ENCODE data around the gene ABCA3. TPM values are rescaled to one million over a fixed set of nuclear protein-coding genes. Genes with fewer than 3 reads are reported as not detected.

The ABCA3 gene
- total and polyA plus RNA-seq, 2 of the 8 experiments (the other 6 are each of a cell fraction or from before 2014, with no cell fraction given): 5.7 to 7.9 TPM

GRCh38 chr16:2358811-2359210 lies 18.3 kb upstream of the ABCA3 start:
- no peak overlapping the region for H4K8ac ChIP-seq (ENCODE audit: extremely low read depth, insufficient read depth, low read length)
- no peaks in the 10 kb centered on the region for H3K36me3 ChIP-seq (ENCODE audit: control insufficient read depth in 2 of 4, insufficient read depth in 4 of 4, low read length in 3 of 4)
- FAIRE-seq (no peak), DNase-seq (ENCODE audit: low read depth in 1 of 2, low spot score in 2 of 2) (no peak)
- no peak overlapping the region for H3K4ac ChIP-seq (replicated peaks; ENCODE audit: insufficient read length, low read depth, low read length)
- H3K27me3 ChIP-seq (replicated peaks in 1 of 4; ENCODE audit: control insufficient read depth in 3 of 4, extremely low read depth in 1 of 4, insufficient read depth in 3 of 4, low read length in 3 of 4): no peaks in the 10 kb centered on the region; a peak in 1 of 7 replicates
- H3K79me1 ChIP-seq (ENCODE audit: low read depth, low read length): no peaks in the 10 kb centered on the region
- H2BK15ac ChIP-seq (ENCODE audit: low read length): no peak overlapping the region
- no peak overlapping the region for H2BK12ac ChIP-seq (ENCODE audit: low read depth, low read length)
- no peaks in the 10 kb centered on the region for H3K23me2 ChIP-seq (ENCODE audit: low read depth, low read length)
- no peak overlapping the region for H3K27ac ChIP-seq (ENCODE audit: low read depth, low read length)
- no peaks in the 10 kb centered on the region for H4K20me1 ChIP-seq (replicated peaks in 1 of 2; ENCODE audit: control insufficient read depth in 1 of 2, insufficient read depth in 2 of 2, low read length in 2 of 2)
- H2AFZ ChIP-seq (ENCODE audit: low read length): no peak overlapping the region
- ChIA-PET POLR2A (ENCODE audit: partially characterized antibody) (interaction anchor here (0.6 kb wide), 1 partner anchor 11 kb away, joined by 3 read pairs; no protein-coding TSS in a partner anchor), CTCF (ENCODE audit: partially characterized antibody) (interaction anchor here (0.6 kb wide), 1 partner anchor 13 kb away, joined by 3 read pairs; no protein-coding TSS in a partner anchor)
- H2AK5ac ChIP-seq (ENCODE audit: low read depth, low read length): no peak overlapping the region
- H3K14ac ChIP-seq (ENCODE audit: insufficient read length): no peak overlapping the region
- H3K79me2 ChIP-seq (ENCODE audit: control insufficient read depth in 1 of 2, insufficient read depth in 2 of 2, low read length in 2 of 2): no peaks in the 10 kb centered on the region
- no peak overlapping the region for H2BK120ac ChIP-seq (replicated peaks; ENCODE audit: low read depth, low read length)
- no peak overlapping the region for H2BK20ac ChIP-seq (ENCODE audit: low read length)
- no peak overlapping the region for H3K9ac ChIP-seq (replicated peaks in 1 of 4; ENCODE audit: extremely low read depth in 1 of 4, low read depth in 3 of 4, low read length in 3 of 4)
- no peak overlapping the region for H3K4me2 ChIP-seq (ENCODE audit: insufficient read depth in 1 of 2, low read depth in 2 of 2, low read length in 2 of 2)
- no peaks in the 10 kb centered on the region for H3K9me3 ChIP-seq (ENCODE audit: insufficient read depth in 2 of 2, low read depth in 1 of 2, low read length in 1 of 2)
- WGBS, 2 experiments (ENCODE audit: extremely low coverage in 1 of 2, insufficient coverage in 1 of 2, insufficient read length in 1 of 2, insufficient replicate concordance in 2 of 2, low coverage in 1 of 2, low lambda C conversion rate in 2 of 2, missing lambda C conversion rate in 1 of 2): 96% methylated on average over 3 of the region's 3 CpGs; no CpG with 5 or more reads in 1 of the 2 experiments
- H3K4me1 ChIP-seq (replicated peaks in 1 of 4; ENCODE audit: control insufficient read depth in 3 of 4, insufficient read depth in 4 of 4, low read length in 3 of 4): no peaks in the 10 kb centered on the region
- H3K4me3 ChIP-seq (ENCODE audit: extremely low read depth in 1 of 4, insufficient read depth in 2 of 4, low read depth in 3 of 4, low read length in 4 of 4): no peak overlapping the region
- H4K5ac ChIP-seq (ENCODE audit: insufficient read length, low read depth, low read length): no peak overlapping the region
- H3K23ac ChIP-seq (ENCODE audit: insufficient read length): no peak overlapping the region
- H3K56ac ChIP-seq (replicated peaks; ENCODE audit: insufficient read length, low read depth, low read length): no peak overlapping the region
- no peak overlapping the region for H2BK5ac ChIP-seq (ENCODE audit: low read depth, low read length)
- H4K91ac ChIP-seq (replicated peaks; ENCODE audit: insufficient read length, low read length): no peak overlapping the region
- H3K18ac ChIP-seq (ENCODE audit: extremely low read depth, low read length): no peak overlapping the region
- TF ChIP-seq RBBP5 (IDR thresholded peaks at IDR 0.05; ENCODE audit: borderline replicate concordance, low read depth, low read length) (no peak), BRCA1 (IDR thresholded peaks at IDR 0.05; ENCODE audit: low read depth, low read length) (no peak), TEAD4 (IDR thresholded peaks at IDR 0.05; ENCODE audit: low read depth, low read length) (no peak), SP4 (IDR thresholded peaks at IDR 0.05; ENCODE audit: low read length) (no peak), JUN (IDR thresholded peaks at IDR 0.05; ENCODE audit: low read depth, low read length) (no peak), SIX5 (IDR thresholded peaks at IDR 0.05; ENCODE audit: low read depth, low read length) (no peak), CBX5 (IDR thresholded peaks at IDR 0.05; ENCODE audit: low read depth, low read length) (no peak), TAF7 (optimal IDR thresholded peaks at IDR 0.05; ENCODE audit: borderline replicate concordance, low read depth, low read length) (no peak), EZH2 (IDR thresholded peaks at IDR 0.05; ENCODE audit: low read depth, low read length, severe bottlenecking) (no peak), CTBP2 (IDR thresholded peaks at IDR 0.05; ENCODE audit: borderline replicate concordance, insufficient read depth, insufficient read length, low read length) (no peak), ATF2 (IDR thresholded peaks at IDR 0.05; ENCODE audit: low read length) (no peak), BACH1 (IDR thresholded peaks at IDR 0.05; ENCODE audit: low read length) (no peak)
- TF ChIP-seq, protein P1, sequence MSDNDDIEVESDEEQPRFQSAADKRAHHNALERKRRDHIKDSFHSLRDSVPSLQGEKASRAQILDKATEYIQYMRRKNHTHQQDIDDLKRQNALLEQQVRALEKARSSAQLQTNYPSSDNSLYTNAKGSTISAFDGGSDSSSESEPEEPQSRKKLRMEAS (IDR thresholded peaks at IDR 0.05): no peak

Data from H1 (cell line).